Peyer's patch (tissue), 4 donors: ENCODE data around the gene RRBP1.

ENCODE experiments used
- POLR2A ChIP-seq, 2 donors: fragments of 450-650 bp; IDR thresholded peaks; one replicate each; pipeline ENCODE4 v1.5.1; 2017; ENCODE audit warnings: antibody characterized with exemption in 2 of 2, mild to moderate bottlenecking in 2 of 2, moderate library complexity in 2 of 2
- TF ChIP-seq, protein P1 (sequence below), 6 experiments: fragments of 450-650 bp in 4 of 6; fragments of 200-600 bp in 2 of 6; sonication (generic) in 1 of 6; IDR thresholded peaks; one replicate each; pipeline ENCODE4 v1.5.1; 2017 to 2019; ENCODE audit warnings: antibody characterized with exemption in 6 of 6, mild to moderate bottlenecking in 3 of 6, moderate library complexity in 1 of 6

GRCh38 chr20:17641993-17642392, 40.0 kb downstream of the RRBP1 start:
- TF ChIP-seq, protein P1, sequence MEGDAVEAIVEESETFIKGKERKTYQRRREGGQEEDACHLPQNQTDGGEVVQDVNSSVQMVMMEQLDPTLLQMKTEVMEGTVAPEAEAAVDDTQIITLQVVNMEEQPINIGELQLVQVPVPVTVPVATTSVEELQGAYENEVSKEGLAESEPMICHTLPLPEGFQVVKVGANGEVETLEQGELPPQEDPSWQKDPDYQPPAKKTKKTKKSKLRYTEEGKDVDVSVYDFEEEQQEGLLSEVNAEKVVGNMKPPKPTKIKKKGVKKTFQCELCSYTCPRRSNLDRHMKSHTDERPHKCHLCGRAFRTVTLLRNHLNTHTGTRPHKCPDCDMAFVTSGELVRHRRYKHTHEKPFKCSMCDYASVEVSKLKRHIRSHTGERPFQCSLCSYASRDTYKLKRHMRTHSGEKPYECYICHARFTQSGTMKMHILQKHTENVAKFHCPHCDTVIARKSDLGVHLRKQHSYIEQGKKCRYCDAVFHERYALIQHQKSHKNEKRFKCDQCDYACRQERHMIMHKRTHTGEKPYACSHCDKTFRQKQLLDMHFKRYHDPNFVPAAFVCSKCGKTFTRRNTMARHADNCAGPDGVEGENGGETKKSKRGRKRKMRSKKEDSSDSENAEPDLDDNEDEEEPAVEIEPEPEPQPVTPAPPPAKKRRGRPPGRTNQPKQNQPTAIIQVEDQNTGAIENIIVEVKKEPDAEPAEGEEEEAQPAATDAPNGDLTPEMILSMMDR (IDR thresholded peaks at IDR 0.05), result no peak
- no peak for TF ChIP-seq POLR2A (IDR thresholded peaks at IDR 0.05)
